Activated CD8-positive, alpha-beta T cell treated with anti-CD3 and anti-CD28 coated beads for 36 hours (primary cell): ENCODE data around the gene OPCML. TPM values are rescaled to one million over a fixed set of nuclear protein-coding genes. Genes with fewer than 3 reads are reported as not detected.

Source experiments
- ATAC-seq: fragments of 200-7000 bp; cut with Tn5 transposase; one replicate; pipeline ENCODE4 v1.10.0; 2021; ENCODE audit warnings: mild to moderate bottlenecking, moderate library complexity
- CTCF ChIA-PET: fragments of 350-600 bp; sonication (Branson Sonifier 250); formaldehyde crosslinking; loops from one replicate; lab custom pipeline; 2021; ENCODE audit warnings: antibody characterized with exemption; lab: Charles Lee
- POLR2A ChIA-PET: fragments of 350-600 bp; sonication (Branson Sonifier 250); formaldehyde crosslinking; loops from one replicate; lab custom pipeline; 2021; ENCODE audit warnings: antibody characterized with exemption; lab: Charles Lee
- DNase-seq: peaks from one replicate; pipeline ENCODE4 v3.0.0-alpha.2; 2020
- H3K27ac Mint-ChIP-seq: one replicate; pipeline ENCODE4 v1.8.0; 2021; ENCODE audit warnings: mild to moderate bottlenecking, mixed read lengths
- H3K27me3 Mint-ChIP-seq: one replicate; pipeline ENCODE4 v1.8.0; 2021; ENCODE audit warnings: mixed read lengths
- H3K36me3 Mint-ChIP-seq: one replicate; pipeline ENCODE4 v1.8.0; 2021; ENCODE audit warnings: low read depth, mixed read lengths
- H3K4me1 Mint-ChIP-seq: one replicate; pipeline ENCODE4 v1.8.0; 2021; ENCODE audit warnings: low read depth, mixed read lengths
- H3K4me3 Mint-ChIP-seq: one replicate; pipeline ENCODE4 v1.8.0; 2021; ENCODE audit warnings: mild to moderate bottlenecking, moderate library complexity, mixed read lengths
- H3K9me3 Mint-ChIP-seq: one replicate; pipeline ENCODE4 v1.8.0; 2021; ENCODE audit warnings: mixed read lengths
- CTCF ChIP-seq: fragments of 200-600 bp; IDR thresholded peaks from one replicate; pipeline ENCODE4 v1.8.0; 2022; ENCODE audit warnings: antibody characterized with exemption, mild to moderate bottlenecking
- intact Hi-C: fragments of 100-400 bp; cut with micrococcal nuclease; formaldehyde crosslinking; loops from one replicate; pipeline ENCODE4 v1.10.0; 2022
- total RNA-seq, 2 experiments: library from RNA; stranded (reverse); gene quantifications; one replicate each; pipeline ENCODE4 v1.2.3, GENCODE V29; 2021

OPCML gene
- total RNA-seq, 2 experiments from 2014 or later = not detected

GRCh38 chr11:132670921-132671675 lies 861.2 kb downstream of the OPCML start:
- ChIA-PET POLR2A (no interaction called here), CTCF (no interaction called here)
- no peak for ATAC-seq
- intact Hi-C loops = no loop called here
- DNase-seq = no peak
- Mint-ChIP-seq H3K27ac (no peak overlapping the region), H3K4me3 (no peak overlapping the region), H3K36me3 (no peaks in the 10 kb centered on the region), H3K9me3 (no peaks in the 10 kb centered on the region), H3K4me1 (no peaks in the 10 kb centered on the region), H3K27me3 (peaks cover 1% of the 10 kb centered on the region)
- TF ChIP-seq CTCF = no peak

GRCh38 chr11:132669949-132670348 lies 862.4 kb downstream of the OPCML start:
- intact Hi-C loops = no loop called here
- no peak for DNase-seq
- H3K27ac Mint-ChIP-seq = no peak overlapping the region
- no peak for TF ChIP-seq CTCF
- peaks cover 1% of the 10 kb centered on the region for H3K27me3 Mint-ChIP-seq
- H3K4me1 Mint-ChIP-seq = no peaks in the 10 kb centered on the region
- no peak overlapping the region for H3K4me3 Mint-ChIP-seq
- H3K9me3 Mint-ChIP-seq = no peaks in the 10 kb centered on the region
- ChIA-PET POLR2A (no interaction called here), CTCF (no interaction called here)
- no peak for ATAC-seq
- H3K36me3 Mint-ChIP-seq = no peaks in the 10 kb centered on the region

GRCh38 chr11:132665205-132665604 lies 867.1 kb downstream of the OPCML start:
- Mint-ChIP-seq H3K4me3 (no peak overlapping the region), H3K4me1 (no peaks in the 10 kb centered on the region), H3K36me3 (no peaks in the 10 kb centered on the region), H3K27ac (no peak overlapping the region), H3K27me3 (no peaks in the 10 kb centered on the region), H3K9me3 (no peaks in the 10 kb centered on the region)
- DNase-seq (no peak), ATAC-seq (no peak)
- intact Hi-C loops = no loop called here
- POLR2A ChIA-PET = no interaction called here
- no peak for TF ChIP-seq CTCF
- CTCF ChIA-PET = no interaction called here

- no peak for TF ChIP-seq CTCF
- intact Hi-C loops = no loop called here
- Mint-ChIP-seq H3K27ac (no peak overlapping the region), H3K36me3 (no peaks in the 10 kb centered on the region), H3K9me3 (no peaks in the 10 kb centered on the region), H3K4me3 (no peak overlapping the region), H3K27me3 (no peaks in the 10 kb centered on the region), H3K4me1 (no peaks in the 10 kb centered on the region)
- no peak for DNase-seq
- ChIA-PET POLR2A (no interaction called here), CTCF (interaction anchor here (1.6 kb wide), 1 partner anchor 10 kb away, joined by 3 read pairs; no protein-coding TSS in a partner anchor)
- ATAC-seq = no peak
These were observed 873.6 kb downstream of the OPCML start for GRCh38 chr11:132658696-132659095.

- Mint-ChIP-seq H3K36me3 (no peaks in the 10 kb centered on the region), H3K9me3 (no peaks in the 10 kb centered on the region), H3K27ac (no peak overlapping the region), H3K27me3 (no peaks in the 10 kb centered on the region), H3K4me3 (no peak overlapping the region), H3K4me1 (no peaks in the 10 kb centered on the region)
- intact Hi-C loops = no loop called here
- ATAC-seq (no peak), DNase-seq (no peak)
- TF ChIP-seq CTCF = no peak
- ChIA-PET CTCF (no interaction called here), POLR2A (no interaction called here)
These were observed 874.3 kb downstream of the OPCML start for GRCh38 chr11:132658004-132658403.
